NCI-H1930 (cell line): ENCODE measurements around the gene PPP2R3B.
"Not testable (repeated sequence)": the region's sequence is repeated elsewhere in the genome, so short reads cannot be mapped to it uniquely, and the experiment has no call there.

Source experiments
- DNase-seq, 2 experiments: peaks; one replicate each; lab custom pipeline; 2025; lab: John Stamatoyannopoulos, UW

The PPP2R3B gene

GRCh38 chrX:386768-387575 lies at the start of gene PPP2R3B:
Gene PPP2R3B (minus strand): TSS chrX:386907. CDS start chrX:386691, 216 bp downstream.
- DNase-seq = no peak

GRCh38 chrX:435536-436122 lies 48.9 kb upstream of the PPP2R3B start:
- DNase-seq = no peak

GRCh38 chrX:434946-435345 lies 48.2 kb upstream of the PPP2R3B start:
- no peak for DNase-seq

GRCh38 chrX:433771-434170 lies 47.1 kb upstream of the PPP2R3B start:
- DNase-seq = no peak

- DNase-seq = not testable (repeated sequence)
These were observed 46.0 kb upstream of the PPP2R3B start for GRCh38 chrX:432666-433065.

GRCh38 chrX:431492-432111 lies 44.9 kb upstream of the PPP2R3B start:
- no peak for DNase-seq

- no peak for DNase-seq
These were observed 44.3 kb upstream of the PPP2R3B start for GRCh38 chrX:431056-431455.

- DNase-seq = no peak
These were observed 42.6 kb upstream of the PPP2R3B start for GRCh38 chrX:429266-429825.

- no peak for DNase-seq
These were observed 41.4 kb upstream of the PPP2R3B start for GRCh38 chrX:427812-428725.

GRCh38 chrX:426881-427280 lies 40.2 kb upstream of the PPP2R3B start:
- DNase-seq = no peak

- DNase-seq = no peak
These were observed 38.3 kb upstream of the PPP2R3B start for GRCh38 chrX:425056-425455.

- no peak for DNase-seq
These were observed 35.1 kb upstream of the PPP2R3B start for GRCh38 chrX:421646-422391.

- DNase-seq = no peak
These were observed 34.0 kb upstream of the PPP2R3B start for GRCh38 chrX:420496-421223.

- no peak for DNase-seq
These were observed 32.4 kb upstream of the PPP2R3B start for GRCh38 chrX:418927-419729.

- DNase-seq = not testable (repeated sequence)
These were observed 28.8 kb upstream of the PPP2R3B start for GRCh38 chrX:415498-415897.

GRCh38 chrX:413322-414201 lies 26.9 kb upstream of the PPP2R3B start:
- DNase-seq = no peak

GRCh38 chrX:410296-410695 lies 23.6 kb upstream of the PPP2R3B start:
- no peak for DNase-seq

GRCh38 chrX:405149-405548 lies 18.4 kb upstream of the PPP2R3B start:
- DNase-seq = no peak

- no peak for DNase-seq
These were observed 17.9 kb upstream of the PPP2R3B start for GRCh38 chrX:404656-405055.
